NT2/D1 (cell line): ENCODE data around the gene TMEM252.

Experiments
- SUZ12 ChIP-seq: IDR thresholded peaks from 2 replicates; pipeline ENCODE4 v1.6.1; 2011; ENCODE audit not compliant: insufficient read length, insufficient read depth; ENCODE audit errors: extremely low read depth
- YY1 ChIP-seq: IDR thresholded peaks from 2 replicates; pipeline ENCODE4 v1.6.1; 2011; ENCODE audit not compliant: insufficient read length, insufficient read depth
- ZNF274 ChIP-seq: IDR thresholded peaks from 2 replicates; pipeline ENCODE4 v1.6.1; 2011; ENCODE audit warnings: mild to moderate bottlenecking, low read depth, low read length

DNA sequence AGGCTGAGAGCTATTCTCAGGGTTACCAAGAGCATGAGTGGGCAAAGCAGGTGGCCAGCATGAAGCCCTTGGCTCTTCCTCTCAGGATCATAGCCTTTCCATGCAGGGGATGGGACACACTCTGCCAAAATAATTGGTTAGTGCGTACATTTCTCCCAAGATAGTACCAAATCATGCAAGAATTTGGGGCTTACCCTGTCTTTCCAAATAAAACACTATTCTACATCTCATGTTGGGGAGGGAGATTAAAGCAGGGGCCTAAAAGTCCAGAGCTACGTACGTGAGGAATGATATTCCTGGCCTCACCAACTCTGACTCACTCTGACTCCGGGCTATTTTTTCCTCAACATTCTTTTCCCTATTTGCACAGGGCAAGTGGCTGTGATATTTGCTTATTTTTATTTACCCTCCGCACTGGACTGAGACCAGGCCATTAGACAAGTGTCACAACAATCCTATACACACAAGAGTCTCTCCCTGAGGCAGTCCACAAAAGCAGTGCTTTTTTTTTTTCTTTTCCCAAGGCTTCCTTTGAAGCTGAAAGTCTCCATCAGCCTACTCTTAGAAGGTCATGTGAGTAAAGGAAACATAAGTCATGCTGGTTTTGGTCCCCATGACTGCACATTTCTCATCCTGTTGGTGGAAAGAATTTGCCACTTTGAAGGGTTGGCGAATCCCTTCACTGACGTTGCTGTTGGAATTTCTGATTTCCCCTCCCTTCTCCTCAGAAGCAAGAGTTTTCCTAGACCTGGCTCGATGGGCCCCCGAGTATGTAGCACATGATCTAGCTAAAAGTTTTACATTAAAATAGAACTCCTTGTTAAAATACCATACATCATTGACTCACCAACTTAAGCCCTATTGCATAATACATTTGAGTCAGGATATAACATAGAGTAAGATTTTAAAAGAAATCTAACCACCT lies 40.0 kb downstream of the TMEM252 start:
- no peak for TF ChIP-seq YY1
- TF ChIP-seq ZNF274: no peak
- no peak for TF ChIP-seq SUZ12
